PC-9 (cell line): ENCODE results near the gene PTPRR. TPM values are rescaled to one million over a fixed set of nuclear protein-coding genes. Genes with fewer than 3 reads are reported as not detected.
A peak's percentile ranks its signal among the peaks of the same experiment; 100 is the strongest.

Source experiments
- BruUV-seq: library from RNA; stranded (reverse); fragments of 400-500 nt; replicated peaks from 2 replicates; lab custom pipeline; 2021; lab: Mats Ljungman, UMichigan
- CTCF ChIA-PET: fragments of 300-600 bp; sonication (Branson Sonifier 250); formaldehyde crosslinking; loops from one replicate; lab custom pipeline; 2022; ENCODE audit warnings: antibody characterized with exemption; lab: Charles Lee
- POLR2A ChIA-PET: fragments of 300-600 bp; sonication (Branson Sonifier 250); formaldehyde crosslinking; loops from one replicate; lab custom pipeline; 2022; ENCODE audit warnings: antibody characterized with exemption; ENCODE audit not compliant: unreplicated experiment; lab: Charles Lee
- DNase-seq, 2 experiments: peaks; one replicate each; pipeline versions ENCODE4 v3.0.0 to v3.0.0-alpha.2; 2015 to 2022; ENCODE audit warnings: mixed read lengths in 1 of 2
- H2AFZ ChIP-seq: fragments of 200-600 bp; sonication (generic); 2 replicates; pipeline ENCODE4 v1.8.1; 2017; ENCODE audit warnings: antibody characterized with exemption
- H3F3A ChIP-seq: fragments of 200-600 bp; sonication (generic); 2 replicates; pipeline ENCODE4 v1.8.1; 2017; ENCODE audit warnings: antibody characterized with exemption, mild to moderate bottlenecking, low read depth; ENCODE audit not compliant: insufficient read depth
- H3K27ac ChIP-seq: fragments of 200-600 bp; sonication (generic); 2 replicates; pipeline ENCODE4 v1.6.1; 2016; ENCODE audit warnings: mixed run types
- H3K27me3 ChIP-seq: fragments of 200-600 bp; sonication (generic); 2 replicates; pipeline ENCODE4 v1.6.1; 2016; ENCODE audit warnings: low read depth, mixed run types; ENCODE audit not compliant: insufficient read depth
- H3K36me3 ChIP-seq: fragments of 200-600 bp; sonication (generic); 2 replicates; pipeline ENCODE4 v1.6.1; 2016; ENCODE audit warnings: low read depth, mixed run types
- H3K4me1 ChIP-seq: fragments of 200-600 bp; sonication (generic); replicated peaks from 2 replicates; pipeline ENCODE4 v1.6.1; 2016; ENCODE audit warnings: mixed run types; ENCODE audit not compliant: insufficient read depth
- H3K4me2 ChIP-seq: fragments of 200-600 bp; sonication (generic); 2 replicates; pipeline ENCODE4 v1.6.1; 2017; ENCODE audit warnings: mixed run types
- H3K4me3 ChIP-seq: fragments of 200-600 bp; sonication (generic); 2 replicates; pipeline ENCODE4 v1.6.1; 2016; ENCODE audit warnings: mixed run types
- H3K79me2 ChIP-seq: fragments of 200-600 bp; sonication (generic); 2 replicates; pipeline ENCODE4 v1.6.1; 2017; ENCODE audit warnings: low read depth, mixed run types
- H3K9me2 ChIP-seq: fragments of 200-600 bp; sonication (generic); 2 replicates; pipeline ENCODE4 v1.8.1; 2017; ENCODE audit warnings: mild to moderate bottlenecking; ENCODE audit not compliant: insufficient read depth
- H3K9me3 ChIP-seq: fragments of 200-600 bp; sonication (generic); 2 replicates; pipeline ENCODE4 v1.8.1; 2016; ENCODE audit warnings: low read depth; ENCODE audit not compliant: insufficient read depth
- H4K20me1 ChIP-seq: fragments of 200-600 bp; sonication (generic); 2 replicates; pipeline ENCODE4 v1.8.1; 2017; ENCODE audit not compliant: insufficient read depth
- CTCF ChIP-seq: fragments of 200-600 bp; sonication (generic); conservative IDR thresholded peaks from 2 replicates; pipeline ENCODE4 v1.6.1; 2017; ENCODE audit warnings: mixed run types, antibody characterized with exemption, mild to moderate bottlenecking, moderate library complexity
- EZH2 ChIP-seq: fragments of 200-600 bp; sonication (generic); IDR thresholded peaks from 2 replicates; pipeline ENCODE4 v1.8.0; 2017; ENCODE audit warnings: antibody characterized with exemption, low read depth
- intact Hi-C: fragments of 100-400 bp; cut with micrococcal nuclease; formaldehyde crosslinking; loops from one replicate; pipeline ENCODE4 v1.10.0; 2022; ENCODE audit not compliant: unreplicated experiment
- total RNA-seq: library from RNA; stranded (reverse); gene quantifications from 2 replicates; pipeline ENCODE4 v1.2.3, GENCODE V29; 2021

PTPRR gene
- total RNA-seq, 1 experiment from 2014 or later = 12.2 TPM

- Histone ChIP-seq H3K79me2 (no peaks in the 10 kb centered on the region), H3K27me3 (no peaks in the 10 kb centered on the region), H3K4me1 (peaks cover 18% of the 10 kb centered on the region; the same call in 1 of the 2 replicates), H4K20me1 (no peaks in the 10 kb centered on the region), H3F3A (peaks cover 4% of the 10 kb centered on the region; the same call in 1 of the 2 replicates), H3K9me3 (no peaks in the 10 kb centered on the region), H3K27ac (no peak overlapping the region), H3K36me3 (no peaks in the 10 kb centered on the region), H3K9me2 (no peaks in the 10 kb centered on the region), H3K4me2 (no peak overlapping the region), H3K4me3 (no peak overlapping the region), H2AFZ (0 out of 2 replicates have a peak overlapping the region, but pooled peaks have one; percentile 4)
- DNase-seq = no peak
- no TSS peak for BruUV-seq
- intact Hi-C loops = no loop called here
- ChIA-PET CTCF (interaction anchor here (0.9 kb wide), 1 partner anchor 18 kb away, joined by 3 read pairs; no protein-coding TSS in a partner anchor), POLR2A (no interaction called here)
- TF ChIP-seq CTCF = no peak
- TF ChIP-seq EZH2 = no peak
Observed at GRCh38 chr12:70663838-70664237, 256.7 kb downstream of the PTPRR start.

- Histone ChIP-seq H3K9me3 (no peaks in the 10 kb centered on the region), H2AFZ (no peak overlapping the region), H3F3A (peaks cover 4% of the 10 kb centered on the region; the same call in 1 of the 2 replicates), H3K79me2 (no peaks in the 10 kb centered on the region), H3K4me3 (no peak overlapping the region), H3K36me3 (no peaks in the 10 kb centered on the region), H3K27ac (peak overlapping the region; percentile 28), H3K9me2 (no peaks in the 10 kb centered on the region), H4K20me1 (no peaks in the 10 kb centered on the region), H3K4me2 (no peak overlapping the region), H3K4me1 (peaks cover 18% of the 10 kb centered on the region; the same call in 1 of the 2 replicates), H3K27me3 (no peaks in the 10 kb centered on the region)
- ChIA-PET POLR2A (interaction anchor here (0.5 kb wide), 1 partner anchor 93 kb away, joined by 4 read pairs; no protein-coding TSS in a partner anchor), CTCF (no interaction called here)
- TF ChIP-seq CTCF = no peak
- no peak for TF ChIP-seq EZH2
- BruUV-seq = no TSS peak
- intact Hi-C loops = loop anchor here (1.0 kb wide), 2 partner anchors 15 to 212 kb away; no protein-coding TSS in a partner anchor
- DNase-seq = peak in 1 of 2 experiments; percentile 20
Observed at GRCh38 chr12:70661466-70662161, 258.9 kb downstream of the PTPRR start.

- Histone ChIP-seq H4K20me1 (no peaks in the 10 kb centered on the region), H3K4me2 (0 out of 2 replicates have a peak overlapping the region, but pooled peaks have one; percentile 29), H3K27me3 (no peaks in the 10 kb centered on the region), H2AFZ (no peak overlapping the region), H3K27ac (no peak overlapping the region), H3K9me2 (no peaks in the 10 kb centered on the region), H3K36me3 (no peaks in the 10 kb centered on the region), H3K9me3 (no peaks in the 10 kb centered on the region), H3K4me1 (peaks cover 18% of the 10 kb centered on the region; the same call in 1 of the 2 replicates), H3K4me3 (no peak overlapping the region), H3K79me2 (no peaks in the 10 kb centered on the region), H3F3A (peaks cover 4% of the 10 kb centered on the region; the same call in 1 of the 2 replicates)
- TF ChIP-seq EZH2 (no peak), CTCF (no peak)
- intact Hi-C loops = loop anchor here (1.0 kb wide), 2 partner anchors 14 to 211 kb away; no protein-coding TSS in a partner anchor
- DNase-seq = peak in 1 of 2 experiments; percentile 65
- CTCF ChIA-PET = no interaction called here
- BruUV-seq = no TSS peak
- POLR2A ChIA-PET = interaction anchor here (0.5 kb wide), 1 partner anchor 94 kb away, joined by 4 read pairs; no protein-coding TSS in a partner anchor
Observed at GRCh38 chr12:70660620-70661219, 259.8 kb downstream of the PTPRR start.
